AG09309 (cell line): ENCODE results near the gene METTL6.
A peak's percentile ranks its signal among the peaks of the same experiment; 100 is the strongest.

ENCODE experiments used
- DNase-seq: peaks from one replicate; pipeline ENCODE4 v3.0.0-alpha.2; 2010; ENCODE audit warnings: low read depth
- H3K4me3 ChIP-seq: 2 replicates; pipeline ENCODE4 v1.5.1; 2011; ENCODE audit warnings: mild to moderate bottlenecking, low read depth, low read length, moderate library complexity; ENCODE audit not compliant: control insufficient read depth
- TF ChIP-seq, protein P1 (sequence below): IDR thresholded peaks from 2 replicates; pipeline ENCODE4 v1.5.1; 2011; ENCODE audit warnings: mild to moderate bottlenecking, low read depth, low read length, inconsistent platforms; ENCODE audit not compliant: insufficient read depth, control insufficient read depth; ENCODE audit errors: missing control alignments

Gene METTL6, protein sequence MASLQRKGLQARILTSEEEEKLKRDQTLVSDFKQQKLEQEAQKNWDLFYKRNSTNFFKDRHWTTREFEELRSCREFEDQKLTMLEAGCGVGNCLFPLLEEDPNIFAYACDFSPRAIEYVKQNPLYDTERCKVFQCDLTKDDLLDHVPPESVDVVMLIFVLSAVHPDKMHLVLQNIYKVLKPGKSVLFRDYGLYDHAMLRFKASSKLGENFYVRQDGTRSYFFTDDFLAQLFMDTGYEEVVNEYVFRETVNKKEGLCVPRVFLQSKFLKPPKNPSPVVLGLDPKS

DNA sequence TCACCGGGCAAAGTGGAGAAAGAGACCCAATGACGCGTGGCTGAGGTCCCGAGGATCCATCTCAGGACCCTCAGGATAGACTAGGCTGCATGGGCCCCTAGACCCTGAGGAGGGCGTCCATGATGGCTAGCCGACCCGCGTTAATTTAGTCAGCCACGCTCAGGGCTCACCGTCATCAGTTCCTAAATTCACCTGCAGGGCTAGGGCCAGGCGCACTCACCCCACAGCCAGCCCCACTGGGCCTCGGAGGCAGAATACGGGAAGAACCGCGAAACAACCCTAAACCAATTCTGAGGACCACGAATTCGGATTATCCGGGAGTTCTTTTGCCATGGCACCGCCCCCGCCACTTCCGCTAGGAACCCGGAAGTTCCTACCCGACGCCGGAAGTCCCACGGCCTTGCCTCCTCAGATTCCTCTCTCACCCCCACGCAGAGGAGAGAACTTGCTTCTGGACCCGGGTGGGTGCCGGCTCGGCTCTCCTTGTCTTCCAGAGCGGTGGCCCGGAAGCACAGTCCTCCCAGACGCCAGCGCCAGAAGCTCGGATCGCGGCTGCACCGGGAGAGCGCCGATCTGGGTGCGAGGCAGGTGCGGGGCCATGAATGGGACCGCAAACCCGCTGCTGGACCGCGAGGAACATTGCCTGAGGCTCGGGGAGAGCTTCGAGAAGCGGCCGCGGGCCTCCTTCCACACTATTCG lies at the start of gene METTL6, which contains the start of gene EAF1:
TSS of gene METTL6 (minus strand) at position 363 of the 699 bp plus-strand sequence. CDS start 1,033 bp downstream, outside the sequence.
TSS of gene EAF1 (plus strand) at position 417 of the 699 bp plus-strand sequence. CDS start at position 599, 182 bp downstream.
- DNase-seq: no peak
- TF ChIP-seq, protein P1, sequence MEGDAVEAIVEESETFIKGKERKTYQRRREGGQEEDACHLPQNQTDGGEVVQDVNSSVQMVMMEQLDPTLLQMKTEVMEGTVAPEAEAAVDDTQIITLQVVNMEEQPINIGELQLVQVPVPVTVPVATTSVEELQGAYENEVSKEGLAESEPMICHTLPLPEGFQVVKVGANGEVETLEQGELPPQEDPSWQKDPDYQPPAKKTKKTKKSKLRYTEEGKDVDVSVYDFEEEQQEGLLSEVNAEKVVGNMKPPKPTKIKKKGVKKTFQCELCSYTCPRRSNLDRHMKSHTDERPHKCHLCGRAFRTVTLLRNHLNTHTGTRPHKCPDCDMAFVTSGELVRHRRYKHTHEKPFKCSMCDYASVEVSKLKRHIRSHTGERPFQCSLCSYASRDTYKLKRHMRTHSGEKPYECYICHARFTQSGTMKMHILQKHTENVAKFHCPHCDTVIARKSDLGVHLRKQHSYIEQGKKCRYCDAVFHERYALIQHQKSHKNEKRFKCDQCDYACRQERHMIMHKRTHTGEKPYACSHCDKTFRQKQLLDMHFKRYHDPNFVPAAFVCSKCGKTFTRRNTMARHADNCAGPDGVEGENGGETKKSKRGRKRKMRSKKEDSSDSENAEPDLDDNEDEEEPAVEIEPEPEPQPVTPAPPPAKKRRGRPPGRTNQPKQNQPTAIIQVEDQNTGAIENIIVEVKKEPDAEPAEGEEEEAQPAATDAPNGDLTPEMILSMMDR: peak; percentile 32
- H3K4me3 ChIP-seq: peak within 1 kb of the TSS; percentile 88

DNA sequence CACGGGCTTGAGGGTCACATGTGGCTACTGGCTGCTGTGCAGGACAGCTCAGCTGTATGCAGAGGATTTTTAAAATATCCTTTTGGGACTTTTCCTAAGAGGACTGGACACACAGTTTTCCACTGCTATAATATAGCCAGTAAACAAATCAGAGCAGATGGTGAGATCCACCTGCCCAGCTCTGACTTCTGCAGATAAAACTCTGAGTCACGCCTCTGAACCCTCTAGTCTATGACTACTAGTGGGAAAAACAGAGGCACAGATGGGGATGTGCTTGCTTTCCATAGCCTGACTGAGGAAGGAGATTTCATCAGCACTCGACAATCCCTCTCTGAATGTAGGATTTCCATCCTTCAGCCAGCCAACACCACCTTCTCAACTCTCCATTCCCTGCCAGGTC lies 49.0 kb upstream of the METTL6 start:
- TF ChIP-seq, protein P1: no peak
- no peak for DNase-seq
- no peak overlapping the region for H3K4me3 ChIP-seq

DNA sequence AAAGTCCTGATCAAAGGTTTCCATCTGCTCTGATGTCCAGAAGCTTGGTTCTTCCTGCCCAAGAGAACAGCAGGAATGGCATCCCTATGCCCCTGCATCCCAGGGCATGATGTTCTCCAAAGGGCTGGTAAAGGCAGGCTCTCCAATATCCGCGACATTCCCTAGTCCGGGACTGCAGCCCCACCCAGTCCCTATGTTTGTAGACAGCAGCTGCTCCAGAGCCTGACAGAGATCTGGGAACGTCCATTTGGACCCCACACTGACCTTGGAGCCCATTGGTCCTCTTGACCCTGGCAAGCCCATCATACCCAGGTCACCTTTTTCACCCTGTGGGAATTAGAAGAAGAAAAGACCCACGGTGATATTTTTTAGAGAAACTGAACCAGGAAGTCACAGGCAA lies 47.8 kb upstream of the METTL6 start:
- DNase-seq: no peak
- H3K4me3 ChIP-seq: no peak overlapping the region
- TF ChIP-seq, protein P1: no peak

DNA sequence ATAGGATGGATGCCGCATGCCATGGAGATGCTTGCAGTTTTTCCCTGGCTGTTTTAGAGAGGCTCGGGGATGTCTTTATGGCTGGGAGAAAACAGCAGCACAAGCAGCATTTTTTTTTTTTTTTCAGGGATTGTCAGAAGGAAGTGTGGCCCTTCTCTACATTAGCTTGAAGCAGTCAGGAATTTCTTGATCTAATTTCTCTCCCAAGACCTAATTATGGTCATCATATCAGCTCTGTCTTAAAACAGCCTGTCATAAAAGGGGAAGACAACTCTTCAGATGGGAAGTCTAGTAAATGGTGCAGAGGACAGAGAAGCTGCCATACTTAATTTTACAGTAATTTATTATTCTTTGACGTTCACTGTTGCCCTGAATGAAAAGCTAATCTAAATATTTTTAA lies 44.5 kb upstream of the METTL6 start:
- TF ChIP-seq, protein P1: no peak
- no peak overlapping the region for H3K4me3 ChIP-seq
- DNase-seq: no peak

DNA sequence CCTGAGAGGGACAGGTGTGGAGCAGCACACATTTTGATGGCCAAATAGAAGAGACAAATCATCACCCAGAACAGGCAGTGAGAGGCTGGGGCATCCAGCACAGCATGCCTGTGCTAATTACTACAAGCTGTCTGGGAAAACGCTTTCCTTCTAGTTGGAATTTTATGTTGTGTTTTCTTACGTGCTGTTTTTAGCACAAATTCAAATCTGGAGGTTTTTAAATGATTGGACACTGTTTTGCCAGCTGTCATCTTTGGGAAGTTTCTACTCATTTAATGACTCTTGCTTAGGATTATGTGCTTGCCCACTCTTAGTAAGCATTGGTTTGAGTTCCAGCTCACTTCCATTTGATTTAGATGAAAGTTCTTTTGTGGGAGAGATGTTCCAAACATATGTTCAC lies 43.5 kb upstream of the METTL6 start:
- TF ChIP-seq, protein P1: no peak
- no peak overlapping the region for H3K4me3 ChIP-seq
- DNase-seq: no peak

DNA sequence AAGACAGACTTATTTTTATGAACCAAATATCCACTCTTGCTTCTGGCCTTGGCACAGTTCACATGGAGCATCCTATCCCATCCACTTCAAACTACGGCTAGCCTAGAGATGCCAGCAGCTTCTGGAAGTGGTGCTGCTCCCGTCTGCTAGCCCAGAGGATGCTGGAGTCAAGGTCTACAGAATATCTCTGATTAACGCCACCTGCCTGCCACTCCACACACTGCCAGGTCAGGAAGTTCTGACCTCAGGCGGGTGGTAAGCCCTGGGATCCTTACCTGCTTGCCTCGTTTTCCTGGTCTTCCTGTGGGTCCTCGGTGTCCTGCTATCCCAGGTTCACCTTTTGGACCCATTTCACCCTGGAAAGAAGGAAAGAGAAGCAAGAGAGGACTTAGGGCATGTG lies 42.9 kb upstream of the METTL6 start:
- TF ChIP-seq, protein P1: no peak
- DNase-seq: no peak
- H3K4me3 ChIP-seq: no peak overlapping the region
